Sigmoid colon (tissue), 7 donors: Measurements from ENCODE around the gene SOX30. TPM values are rescaled to one million over a fixed set of nuclear protein-coding genes. Genes with fewer than 3 reads are reported as not detected.

Source experiments
- DNase-seq: peaks from one replicate; pipeline ENCODE4 v3.0.0-alpha.2; 2019
- H3K27ac ChIP-seq, 4 donors: fragments of 200-600 bp; sonication (generic); one replicate each; pipeline ENCODE4 v1.5.1; 2016 to 2019; ENCODE audit warnings: mild to moderate bottlenecking in 1 of 4
- H3K27me3 ChIP-seq, 3 donors: fragments of 200-600 bp; sonication (generic); one replicate each; pipeline ENCODE4 v1.5.1; 2019; ENCODE audit warnings: mild to moderate bottlenecking in 1 of 3
- H3K36me3 ChIP-seq, 4 donors: fragments of 200-600 bp; sonication (generic); one replicate each; pipeline ENCODE4 v1.5.1; 2016 to 2019
- H3K4me1 ChIP-seq, 4 donors: fragments of 200-600 bp; sonication (generic); one replicate each; pipeline ENCODE4 v1.5.1; 2017 to 2019
- H3K4me3 ChIP-seq, 4 donors: fragments of 200-600 bp; sonication (generic); one replicate each; pipeline ENCODE4 v1.5.1; 2017 to 2019; ENCODE audit warnings: mild to moderate bottlenecking in 2 of 4, moderate library complexity in 1 of 4
- H3K9me3 ChIP-seq, 4 donors: fragments of 200-600 bp in 3 of 4; sonication (generic) in 3 of 4; one replicate each; pipeline versions ENCODE4 v1.5.1 to v1.6.1; 2013 to 2019
- EP300 ChIP-seq, 4 donors: sonication (generic); formaldehyde crosslinking; IDR thresholded peaks; one replicate each; pipeline ENCODE4 v1.6.1; 2017; ENCODE audit warnings: antibody characterized with exemption in 4 of 4
- POLR2A ChIP-seq, 2 donors: fragments of 450-650 bp; IDR thresholded peaks; one replicate each; pipeline ENCODE4 v1.6.1; 2016; ENCODE audit warnings: antibody characterized with exemption in 2 of 2, mild to moderate bottlenecking in 2 of 2, moderate library complexity in 2 of 2
- POLR2AphosphoS5 ChIP-seq, 4 donors: sonication (generic); formaldehyde crosslinking; IDR thresholded peaks; one replicate each; pipeline ENCODE4 v1.6.1; 2017; ENCODE audit warnings: antibody characterized with exemption in 4 of 4
- WGBS, 2 donors: extraction: QIAGEN DNeasy Blood & Tissue Kit; methylation state at CpG; one replicate each; pipeline ENCODE4 v1.1.7; 2013; 5-methylcytosine and 5-hydroxymethylcytosine counted together
- intact Hi-C: fragments of 100-400 bp; cut with DNase I; formaldehyde crosslinking; loops from one replicate; pipeline ENCODE4 v1.15.1; 2023
- polyA plus RNA-seq, 3 donors: library from polyadenylated mRNA; stranded (reverse); fragments of 200-250 nt; gene quantifications; one replicate each; pipeline ENCODE4 v1.2.3, GENCODE V29; 2013
- total RNA-seq, 4 donors: library from RNA; depleted of rRNA; stranded (reverse); fragments of >200 nt; gene quantifications; one replicate each; pipeline ENCODE4 v1.1.0, GENCODE V29; 2016
- TF ChIP-seq, protein P1 (sequence below), 4 experiments: fragments of 450-650 bp in 3 of 4; fragments of 200-600 bp in 1 of 4; IDR thresholded peaks; one replicate each; pipeline ENCODE4 v1.5.1; 2016 to 2019; ENCODE audit warnings: antibody characterized with exemption in 4 of 4, mild to moderate bottlenecking in 3 of 4, moderate library complexity in 2 of 4
- donor health status: healthy with polysubstance abuse.
- donor health status: Bipolar disorder and iron deficiency.
- donor health status: healthy.

The SOX30 gene
- total and polyA plus RNA-seq, 7 donors = 0.12 to 0.55 (median 0.33) TPM; not detected in 4

DNA sequence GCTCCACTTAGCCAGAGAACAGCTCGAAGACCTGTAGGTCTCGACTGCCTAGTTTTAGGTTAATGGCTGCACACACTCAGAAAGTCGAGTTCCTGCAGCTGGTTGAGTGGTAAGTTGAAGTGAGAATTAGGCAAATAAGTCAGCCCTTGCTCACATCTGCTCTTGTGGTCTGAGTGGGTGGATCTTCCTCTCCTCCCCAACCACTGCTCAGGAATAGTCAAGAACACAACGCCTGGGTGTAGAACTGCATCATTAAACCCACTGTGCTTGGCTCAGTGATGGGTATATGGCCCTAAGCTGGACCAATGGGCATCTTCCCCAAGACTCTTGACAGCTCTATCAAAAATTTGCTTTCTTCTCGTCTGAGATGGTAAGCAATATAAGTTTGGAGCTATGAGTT, 55.8 kb downstream of the SOX30 start:
- no peak overlapping the region for H3K4me3 ChIP-seq
- no peak overlapping the region for H3K27ac ChIP-seq
- no peak for TF ChIP-seq EP300 (IDR thresholded peaks at IDR 0.05)
- no peak for TF ChIP-seq POLR2AphosphoS5 (IDR thresholded peaks at IDR 0.05)
- TF ChIP-seq POLR2A (IDR thresholded peaks at IDR 0.05) = no peak
- TF ChIP-seq, protein P1, sequence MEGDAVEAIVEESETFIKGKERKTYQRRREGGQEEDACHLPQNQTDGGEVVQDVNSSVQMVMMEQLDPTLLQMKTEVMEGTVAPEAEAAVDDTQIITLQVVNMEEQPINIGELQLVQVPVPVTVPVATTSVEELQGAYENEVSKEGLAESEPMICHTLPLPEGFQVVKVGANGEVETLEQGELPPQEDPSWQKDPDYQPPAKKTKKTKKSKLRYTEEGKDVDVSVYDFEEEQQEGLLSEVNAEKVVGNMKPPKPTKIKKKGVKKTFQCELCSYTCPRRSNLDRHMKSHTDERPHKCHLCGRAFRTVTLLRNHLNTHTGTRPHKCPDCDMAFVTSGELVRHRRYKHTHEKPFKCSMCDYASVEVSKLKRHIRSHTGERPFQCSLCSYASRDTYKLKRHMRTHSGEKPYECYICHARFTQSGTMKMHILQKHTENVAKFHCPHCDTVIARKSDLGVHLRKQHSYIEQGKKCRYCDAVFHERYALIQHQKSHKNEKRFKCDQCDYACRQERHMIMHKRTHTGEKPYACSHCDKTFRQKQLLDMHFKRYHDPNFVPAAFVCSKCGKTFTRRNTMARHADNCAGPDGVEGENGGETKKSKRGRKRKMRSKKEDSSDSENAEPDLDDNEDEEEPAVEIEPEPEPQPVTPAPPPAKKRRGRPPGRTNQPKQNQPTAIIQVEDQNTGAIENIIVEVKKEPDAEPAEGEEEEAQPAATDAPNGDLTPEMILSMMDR (IDR thresholded peaks at IDR 0.05) = no peak
- WGBS, 2 donors = 57 to 80% methylated on average over 5 of the region's 5 CpGs
- no peaks in the 10 kb centered on the region for H3K36me3 ChIP-seq
- no peak for DNase-seq
- H3K9me3 ChIP-seq = no peaks in the 10 kb centered on the region
- intact Hi-C loops = no loop called here
- no peaks in the 10 kb centered on the region for H3K4me1 ChIP-seq
- H3K27me3 ChIP-seq = no peaks in the 10 kb centered on the region

DNA sequence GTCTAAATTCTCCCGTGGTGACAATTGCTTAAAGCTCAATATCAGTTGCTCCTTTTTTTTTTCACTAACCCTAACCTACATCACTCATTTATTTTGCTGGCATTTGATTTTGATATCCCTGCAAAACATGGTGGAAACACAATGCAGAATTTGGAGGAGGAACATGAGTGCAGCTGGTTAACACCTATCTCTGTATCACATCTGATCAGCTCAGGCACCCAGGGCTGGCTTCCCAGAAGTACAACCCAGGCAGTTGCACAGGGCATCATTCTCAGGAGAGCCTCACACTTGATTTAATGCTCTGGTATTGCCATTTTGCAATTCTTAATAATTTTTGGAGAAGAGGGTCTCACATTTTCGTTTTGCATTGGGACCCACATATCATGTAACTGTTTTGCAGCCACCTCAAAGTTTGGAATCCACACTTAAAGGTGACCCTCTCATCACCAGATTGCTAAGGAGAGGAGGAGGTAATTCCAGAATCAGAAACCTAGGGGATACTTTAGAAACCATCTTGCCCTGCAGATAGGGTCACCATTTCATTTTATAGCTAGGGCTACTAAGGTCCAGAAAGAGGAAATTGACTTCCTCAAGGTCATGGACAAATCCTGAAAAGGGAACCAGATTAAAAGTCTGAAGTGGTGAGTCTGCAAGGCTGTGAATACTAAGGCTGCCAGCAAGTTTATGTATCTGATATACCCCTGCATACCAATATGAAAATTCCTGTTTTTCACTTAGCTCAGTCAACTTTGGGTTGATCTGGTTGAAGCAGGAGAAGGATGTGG, 57.4 kb downstream of the SOX30 start:
- Histone ChIP-seq H3K9me3 (no peaks in the 10 kb centered on the region), H3K27me3 (no peaks in the 10 kb centered on the region), H3K4me1 (no peaks in the 10 kb centered on the region), H3K27ac (no peak overlapping the region), H3K4me3 (no peak overlapping the region), H3K36me3 (no peaks in the 10 kb centered on the region)
- DNase-seq = no peak
- TF ChIP-seq POLR2AphosphoS5 (IDR thresholded peaks at IDR 0.05) (no peak), EP300 (IDR thresholded peaks at IDR 0.05) (no peak), POLR2A (IDR thresholded peaks at IDR 0.05) (no peak)
- TF ChIP-seq, protein P1 (IDR thresholded peaks at IDR 0.05) = no peak
- 68 to 74% methylated on average over 2 of the region's 2 CpGs for whole genome bisulfite sequencing, 2 donors
- intact Hi-C loops = no loop called here

DNA sequence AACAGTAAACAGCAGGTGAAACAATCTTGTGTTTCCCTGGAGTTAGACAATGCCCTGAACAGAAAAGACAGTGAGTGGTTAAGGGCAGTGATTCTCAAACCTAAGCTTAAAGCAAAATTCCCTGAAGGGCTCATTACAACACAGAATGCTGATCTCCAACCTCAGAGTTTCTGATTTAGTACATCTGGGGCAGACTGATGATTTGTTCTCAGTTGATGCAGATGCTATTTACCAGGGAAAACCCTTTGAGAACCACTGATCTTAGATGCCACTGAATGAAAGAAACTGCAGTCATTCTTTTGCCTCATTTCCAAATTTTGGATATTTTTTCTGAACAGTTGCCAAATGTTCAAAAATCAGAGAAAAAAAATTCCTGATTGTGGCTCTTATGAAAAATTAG, 58.0 kb downstream of the SOX30 start:
- no peaks in the 10 kb centered on the region for H3K9me3 ChIP-seq
- no peaks in the 10 kb centered on the region for H3K27me3 ChIP-seq
- H3K36me3 ChIP-seq = no peaks in the 10 kb centered on the region
- H3K27ac ChIP-seq = no peak overlapping the region
- intact Hi-C loops = no loop called here
- TF ChIP-seq POLR2AphosphoS5 (IDR thresholded peaks at IDR 0.05) (no peak), EP300 (IDR thresholded peaks at IDR 0.05) (no peak), POLR2A (IDR thresholded peaks at IDR 0.05) (no peak)
- TF ChIP-seq, protein P1 (IDR thresholded peaks at IDR 0.05) = no peak
- no peak overlapping the region for H3K4me3 ChIP-seq
- H3K4me1 ChIP-seq = no peaks in the 10 kb centered on the region
- DNase-seq = no peak

DNA sequence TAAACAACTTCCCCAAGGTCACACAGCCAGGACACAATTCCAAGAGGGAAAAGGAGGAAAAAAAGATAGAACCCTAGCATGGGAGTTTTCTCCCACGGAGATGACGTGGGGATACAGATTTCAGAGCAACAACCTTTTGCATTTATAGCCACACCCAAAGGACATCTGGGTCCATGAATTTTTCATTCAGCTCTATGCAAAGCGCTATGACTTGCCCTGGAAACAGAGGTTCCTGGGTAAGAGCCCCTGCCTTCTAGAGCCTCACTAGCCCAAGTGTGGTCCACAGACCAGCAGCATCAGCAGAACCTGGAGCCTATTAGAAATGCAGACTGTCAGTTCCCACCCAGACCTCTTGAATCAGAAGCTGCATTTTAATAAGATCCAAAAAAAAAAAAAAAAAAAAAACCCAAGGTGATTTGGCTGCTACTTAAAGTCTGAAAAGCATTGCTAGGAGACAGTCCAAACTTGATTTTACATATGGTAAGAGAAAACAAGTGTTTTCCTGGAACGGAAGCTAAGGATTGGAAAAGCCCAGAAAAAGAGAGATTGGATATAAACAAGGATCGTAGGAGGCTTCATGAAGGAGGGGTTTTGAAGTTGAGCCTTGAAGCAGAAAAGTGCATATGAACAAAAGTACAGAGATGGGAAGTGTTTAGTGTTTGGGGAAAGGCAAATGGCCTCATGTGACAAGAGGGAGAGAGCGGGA, 59.0 kb downstream of the SOX30 start:
- Histone ChIP-seq H3K27me3 (no peaks in the 10 kb centered on the region), H3K4me1 (no peaks in the 10 kb centered on the region), H3K9me3 (no peaks in the 10 kb centered on the region), H3K36me3 (no peaks in the 10 kb centered on the region), H3K27ac (no peak overlapping the region), H3K4me3 (no peak overlapping the region)
- intact Hi-C loops = no loop called here
- no peak for DNase-seq
- 70 to 85% methylated on average over 6 of the region's 6 CpGs for whole genome bisulfite sequencing, 2 donors
- TF ChIP-seq EP300 (IDR thresholded peaks at IDR 0.05) = no peak
- TF ChIP-seq, protein P1 (IDR thresholded peaks at IDR 0.05) = no peak
- TF ChIP-seq POLR2A (IDR thresholded peaks at IDR 0.05) = no peak
- no peak for TF ChIP-seq POLR2AphosphoS5 (IDR thresholded peaks at IDR 0.05)
